Spleen (tissue), 11 donors: Measurements from ENCODE around the gene RNF41. TPM values are rescaled to one million over a fixed set of nuclear protein-coding genes. Genes with fewer than 3 reads are reported as not detected.

ENCODE experiments used
- DNase-seq: peaks from one replicate; pipeline ENCODE4 v3.0.0-alpha.2; 2020
- H3K27ac ChIP-seq, 8 donors: fragments of 200-600 bp; sonication (generic) in 7 of 8; 1 replicate in 4 of 8; 2 replicates in 4 of 8; pipeline versions ENCODE4 v1.5.0 to v1.8.0; 2016 to 2021; ENCODE audit warnings: inconsistent platforms in 4 of 8, mild to moderate bottlenecking in 4 of 8, moderate library complexity in 1 of 8
- H3K27me3 ChIP-seq, 7 donors: fragments of 200-600 bp; sonication (generic) in 6 of 7; replicated peaks in 1 of 7; 1 replicate in 4 of 7; 2 replicates in 3 of 7; pipeline versions ENCODE4 v1.5.0 to v1.8.0; 2016 to 2021; ENCODE audit warnings: inconsistent platforms in 3 of 7, mild to moderate bottlenecking in 1 of 7
- H3K36me3 ChIP-seq, 6 donors: fragments of 200-600 bp; sonication (generic) in 5 of 6; 1 replicate in 4 of 6; 2 replicates in 2 of 6; pipeline versions ENCODE4 v1.5.0 to v1.8.0; 2016 to 2021; ENCODE audit warnings: inconsistent platforms in 2 of 6
- H3K4me1 ChIP-seq, 6 donors: fragments of 200-600 bp; sonication (generic) in 5 of 6; 1 replicate in 3 of 6; 2 replicates in 3 of 6; pipeline versions ENCODE4 v1.5.0 to v1.8.0; 2016 to 2021; ENCODE audit warnings: inconsistent platforms in 3 of 6
- H3K4me3 ChIP-seq, 8 donors: fragments of 200-600 bp; sonication (generic) in 7 of 8; 1 replicate in 4 of 8; 2 replicates in 4 of 8; pipeline versions ENCODE4 v1.5.0 to v1.8.0; 2016 to 2021; ENCODE audit warnings: inconsistent platforms in 4 of 8, mild to moderate bottlenecking in 4 of 8, moderate library complexity in 2 of 8
- H3K9me3 ChIP-seq, 8 donors: fragments of 200-600 bp; sonication (generic) in 7 of 8; 1 replicate in 4 of 8; 2 replicates in 4 of 8; pipeline versions ENCODE4 v1.5.0 to v1.8.0; 2016 to 2021; ENCODE audit warnings: inconsistent platforms in 4 of 8
- POLR2A ChIP-seq, 3 donors: fragments of 450-650 bp; IDR thresholded peaks; one replicate each; pipeline ENCODE4 v1.5.1; 2017; ENCODE audit warnings: antibody characterized with exemption in 3 of 3, mild to moderate bottlenecking in 1 of 3
- POLR2AphosphoS5 ChIP-seq, 3 donors: sonication (generic); formaldehyde crosslinking; IDR thresholded peaks; one replicate each; pipeline ENCODE4 v1.5.1; 2017; ENCODE audit warnings: antibody characterized with exemption in 3 of 3
- WGBS, 5 donors: extraction: QIAGEN DNeasy Blood & Tissue Kit in 3 of 5; methylation state at CpG; one replicate each; pipeline versions ENCODE4 v1.1.5 to v1.1.7; 2013 to 2018; 5-methylcytosine and 5-hydroxymethylcytosine counted together
- intact Hi-C: fragments of 100-400 bp; cut with DNase I; formaldehyde crosslinking; loops from one replicate; pipeline ENCODE4 v1.15.0; 2023; ENCODE audit warnings: low total_unique reads
- polyA plus RNA-seq, 3 donors: library from polyadenylated mRNA; stranded (reverse); fragments of 200-250 nt; gene quantifications; one replicate each; pipeline ENCODE4 v1.2.1, GENCODE V29; 2013
- total RNA-seq, 7 donors: library from RNA; depleted of rRNA in 3 of 7; stranded (reverse); fragments of >200 nt in 3 of 7; fragmentation: NEBNext Ultra II Directional in 4 of 7; extraction: Animal tissue kit (Norgen Biotek cat#: 25700) in 4 of 7; gene quantifications; one replicate each; pipeline versions ENCODE4 v1.1.0 to v1.2.1, GENCODE V29; 2016 to 2021
- TF ChIP-seq, protein P1 (sequence below), 11 experiments: fragments of 200-600 bp in 7 of 11; fragments of 450-650 bp in 4 of 11; sonication (generic) in 4 of 11; IDR thresholded peaks in 8 of 11; conservative IDR thresholded peaks in 3 of 11; 1 replicate in 7 of 11; 2 replicates in 4 of 11; pipeline versions ENCODE4 v1.4.0 to v1.8.0; 2016 to 2021; ENCODE audit warnings: antibody characterized with exemption in 11 of 11, inconsistent platforms in 4 of 11, mild to moderate bottlenecking in 1 of 11
- donor health status: healthy with polysubstance abuse.
- donor health status: DM: no; HTN: no; CAD: no; lungs with moderate emphysema.
- donor health status: DM: no; HTN: no; CAD: no.
- donor health status: Bipolar disorder and iron deficiency.
- donor health status: healthy.
- donor health status: DM: no; HTN: no; CAD: no.
- donor health status: DM: yes; HTN: yes; CAD: no.

RNF41 gene
- total and polyA plus RNA-seq, 10 donors: 13.2 to 56.1 (median 45.0) TPM

DNA sequence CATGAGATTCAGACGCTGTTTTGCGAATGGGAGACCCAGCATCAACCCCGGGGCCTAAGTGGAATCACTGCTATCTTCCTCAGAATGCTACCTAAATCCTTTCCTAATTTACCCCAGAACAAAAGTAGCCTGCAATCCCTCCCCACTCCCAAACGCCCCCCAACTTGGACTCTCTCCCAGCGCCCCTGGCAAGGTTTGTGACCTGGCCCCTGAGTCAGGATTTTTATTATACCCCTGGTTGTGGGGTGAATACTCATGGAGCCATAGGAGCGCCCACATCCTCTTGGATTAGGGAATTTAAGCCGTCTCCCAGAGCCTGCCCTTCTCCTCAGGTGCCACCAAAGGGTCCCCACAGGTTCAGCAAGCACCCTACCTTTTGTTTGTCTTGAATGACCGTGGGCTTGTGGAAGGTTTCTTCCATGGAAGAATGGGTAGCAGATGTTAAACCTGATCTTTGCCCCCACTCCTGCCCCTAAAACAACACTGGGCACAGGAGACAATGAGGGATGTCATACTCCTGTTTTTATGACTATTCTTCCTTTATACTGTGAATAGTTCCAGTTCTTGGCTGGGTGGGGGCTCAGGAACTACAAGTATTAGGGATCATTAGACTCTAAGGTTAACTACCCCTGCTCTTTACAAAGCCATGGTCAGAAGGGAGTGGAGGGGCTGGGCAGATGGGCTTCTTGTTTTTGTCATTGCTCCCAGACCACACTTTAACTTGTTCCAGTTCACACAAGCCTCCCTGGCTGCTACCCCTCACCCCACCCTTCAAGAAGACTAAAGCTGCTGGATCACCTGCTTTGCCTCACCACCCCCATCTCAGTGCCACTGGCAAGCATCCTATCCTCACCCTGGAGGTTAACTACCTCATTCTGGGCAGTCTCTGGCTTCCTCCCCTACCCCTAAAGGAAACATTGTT, 68.7 kb downstream of the RNF41 start:
- DNase-seq: no peak
- Histone ChIP-seq H3K27ac (peak overlapping the region in 7 of 8 donors; percentile 97 to 98 (median 98)), H3K9me3 (no peaks in the 10 kb centered on the region), H3K4me3 (peak overlapping the region; percentile 52 to 86 (median 59)), H3K4me1 (peaks cover 12 to 59% (median 43%) of the 10 kb centered on the region in 6 donors), H3K36me3 (peaks cover 0 to 8% (median 0%) of the 10 kb centered on the region in 6 donors), H3K27me3 (no peaks in the 10 kb centered on the region)
- intact Hi-C loops: no loop called here
- TF ChIP-seq POLR2A (IDR thresholded peaks at IDR 0.05): no peak
- TF ChIP-seq, protein P1, sequence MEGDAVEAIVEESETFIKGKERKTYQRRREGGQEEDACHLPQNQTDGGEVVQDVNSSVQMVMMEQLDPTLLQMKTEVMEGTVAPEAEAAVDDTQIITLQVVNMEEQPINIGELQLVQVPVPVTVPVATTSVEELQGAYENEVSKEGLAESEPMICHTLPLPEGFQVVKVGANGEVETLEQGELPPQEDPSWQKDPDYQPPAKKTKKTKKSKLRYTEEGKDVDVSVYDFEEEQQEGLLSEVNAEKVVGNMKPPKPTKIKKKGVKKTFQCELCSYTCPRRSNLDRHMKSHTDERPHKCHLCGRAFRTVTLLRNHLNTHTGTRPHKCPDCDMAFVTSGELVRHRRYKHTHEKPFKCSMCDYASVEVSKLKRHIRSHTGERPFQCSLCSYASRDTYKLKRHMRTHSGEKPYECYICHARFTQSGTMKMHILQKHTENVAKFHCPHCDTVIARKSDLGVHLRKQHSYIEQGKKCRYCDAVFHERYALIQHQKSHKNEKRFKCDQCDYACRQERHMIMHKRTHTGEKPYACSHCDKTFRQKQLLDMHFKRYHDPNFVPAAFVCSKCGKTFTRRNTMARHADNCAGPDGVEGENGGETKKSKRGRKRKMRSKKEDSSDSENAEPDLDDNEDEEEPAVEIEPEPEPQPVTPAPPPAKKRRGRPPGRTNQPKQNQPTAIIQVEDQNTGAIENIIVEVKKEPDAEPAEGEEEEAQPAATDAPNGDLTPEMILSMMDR (IDR thresholded peaks at IDR 0.05 in 8 of 11, conservative IDR thresholded peaks at IDR 0.05 in 3 of 11): no peak
- TF ChIP-seq POLR2AphosphoS5 (IDR thresholded peaks at IDR 0.05): no peak
- 7 to 24% (median 15%) methylated on average over 8 of the region's 8 CpGs for WGBS, 5 donors

Other genes starting within 250 kb of the RNF41 start
- gene RAB5B, start 247.8 kb downstream of the RNF41 start, total RNA-seq: 100 to 1,000 TPM in 1 of 7 donors, 10 to 100 TPM in 6; 70.5 to 101 (median 94.4) TPM
- gene RAB5B, start 247.8 kb downstream of the RNF41 start, polyA plus RNA-seq: 10 to 100 TPM; 30.9 to 48.4 (median 35.1) TPM
- gene SUOX, start 224.6 kb downstream of the RNF41 start, total RNA-seq: 10 to 100 TPM; 13.1 to 29.1 (median 19.8) TPM
- gene SUOX, start 224.6 kb downstream of the RNF41 start, polyA plus RNA-seq: 1 to 10 TPM; 6.0 to 8.1 (median 6.1) TPM
- gene IKZF4, start 200.9 kb downstream of the RNF41 start, total RNA-seq: 1 to 10 TPM; 3.1 to 9.3 (median 6.2) TPM
- gene IKZF4, start 200.9 kb downstream of the RNF41 start, polyA plus RNA-seq: 1 to 10 TPM in 2 of 3 donors, under 1 TPM in 1; 0.80 to 1.6 (median 1.4) TPM
- 100 to 1,000 TPM in 3 of 7 donors, 10 to 100 TPM in 4; 15.3 to 674 (median 76.8) TPM for gene RPS26, start 180.0 kb downstream of the RNF41 start, total RNA-seq
- 1,000 to 10,000 TPM; 1,592 to 2,958 (median 1,751) TPM for gene RPS26, start 180.0 kb downstream of the RNF41 start, polyA plus RNA-seq
- 1 to 10 TPM in 1 of 7 donors, under 1 TPM in 3, not detected in 3; 0.47 to 1.4 (median 0.72) TPM for gene ERBB3, start 141.8 kb downstream of the RNF41 start, total RNA-seq
- gene ERBB3, start 141.8 kb downstream of the RNF41 start, polyA plus RNA-seq: 1 to 10 TPM in 1 of 3 donors, under 1 TPM in 2; 0.17 to 2.0 (median 0.23) TPM
- gene PA2G4, start 117.4 kb downstream of the RNF41 start, total RNA-seq: 10 to 100 TPM; 70.5 to 92.8 (median 78.0) TPM
- 10 to 100 TPM; 52.8 to 74.1 (median 71.0) TPM for gene PA2G4, start 117.4 kb downstream of the RNF41 start, polyA plus RNA-seq
- gene RPL41, start 105.3 kb downstream of the RNF41 start, total RNA-seq: 1,000 to 10,000 TPM; 2,138 to 3,021 (median 2,534) TPM
- gene RPL41, start 105.3 kb downstream of the RNF41 start, polyA plus RNA-seq: 1,000 to 10,000 TPM; 7,053 to 9,352 (median 7,491) TPM
- 10 to 100 TPM in 4 of 7 donors, 1 to 10 TPM in 3; 7.4 to 13.6 (median 10.5) TPM for gene ZC3H10, start 103.7 kb downstream of the RNF41 start, total RNA-seq
- gene ZC3H10, start 103.7 kb downstream of the RNF41 start, polyA plus RNA-seq: 1 to 10 TPM; 1.5 to 4.0 (median 2.5) TPM
- gene ESYT1, start 93.7 kb downstream of the RNF41 start, total RNA-seq: 100 to 1,000 TPM in 6 of 7 donors, 10 to 100 TPM in 1; 89.0 to 112 (median 107) TPM
- 10 to 100 TPM; 20.2 to 39.8 (median 33.2) TPM for gene ESYT1, start 93.7 kb downstream of the RNF41 start, polyA plus RNA-seq
- 100 to 1,000 TPM in 1 of 7 donors, 10 to 100 TPM in 6; 17.1 to 101 (median 35.7) TPM for gene MYL6B, start 69.3 kb downstream of the RNF41 start, total RNA-seq
- gene MYL6B, start 69.3 kb downstream of the RNF41 start, polyA plus RNA-seq: 10 to 100 TPM; 50.1 to 69.1 (median 57.0) TPM
- 1,000 to 10,000 TPM; 1,063 to 1,656 (median 1,218) TPM for gene MYL6, start 63.6 kb downstream of the RNF41 start, total RNA-seq
- gene MYL6, start 63.6 kb downstream of the RNF41 start, polyA plus RNA-seq: 1,000 to 10,000 TPM; 1,480 to 3,098 (median 2,131) TPM
- gene SMARCC2, start 32.4 kb downstream of the RNF41 start, total RNA-seq: 100 to 1,000 TPM in 4 of 7 donors, 10 to 100 TPM in 3; 73.7 to 121 (median 101) TPM
- gene SMARCC2, start 32.4 kb downstream of the RNF41 start, polyA plus RNA-seq: 10 to 100 TPM in 1 of 3 donors, 1 to 10 TPM in 2; 8.5 to 24.7 (median 9.4) TPM
- 10 to 100 TPM; 13.4 to 21.3 (median 18.4) TPM for gene NABP2, start 2.4 kb upstream of the RNF41 start, total RNA-seq
- gene NABP2, start 2.4 kb upstream of the RNF41 start, polyA plus RNA-seq: 10 to 100 TPM; 19.7 to 24.6 (median 23.1) TPM
- gene SLC39A5, start 8.1 kb upstream of the RNF41 start, total RNA-seq: 1 to 10 TPM in 1 of 7 donors, under 1 TPM in 2, not detected in 4; 0.44 to 1.3 (median 0.92) TPM
- gene SLC39A5, start 8.1 kb upstream of the RNF41 start, polyA plus RNA-seq: under 1 TPM; 0.18 to 0.63 (median 0.22) TPM
- gene ANKRD52, start 36.5 kb upstream of the RNF41 start, total RNA-seq: 10 to 100 TPM; 16.6 to 35.2 (median 27.5) TPM
- gene ANKRD52, start 36.5 kb upstream of the RNF41 start, polyA plus RNA-seq: 1 to 10 TPM; 2.2 to 9.5 (median 2.8) TPM
- gene COQ10A, start 45.0 kb upstream of the RNF41 start, total RNA-seq: 10 to 100 TPM; 13.9 to 37.3 (median 19.6) TPM
- 10 to 100 TPM; 18.7 to 32.7 (median 21.9) TPM for gene COQ10A, start 45.0 kb upstream of the RNF41 start, polyA plus RNA-seq
- 100 to 1,000 TPM; 115 to 141 (median 132) TPM for gene CS, start 78.4 kb upstream of the RNF41 start, total RNA-seq
- gene CS, start 78.4 kb upstream of the RNF41 start, polyA plus RNA-seq: 10 to 100 TPM; 35.6 to 45.8 (median 36.6) TPM
- gene CNPY2, start 94.1 kb upstream of the RNF41 start, total RNA-seq: 10 to 100 TPM; 63.0 to 79.7 (median 71.9) TPM
- 10 to 100 TPM; 81.9 to 86.9 (median 86.7) TPM for gene CNPY2, start 94.1 kb upstream of the RNF41 start, polyA plus RNA-seq
- gene PAN2, start 112.1 kb upstream of the RNF41 start, total RNA-seq: 100 to 1,000 TPM in 4 of 7 donors, 10 to 100 TPM in 3; 47.4 to 132 (median 100) TPM
- gene PAN2, start 112.1 kb upstream of the RNF41 start, polyA plus RNA-seq: 10 to 100 TPM; 34.8 to 56.5 (median 54.4) TPM
- 1 to 10 TPM; 1.1 to 4.5 (median 2.0) TPM for gene IL23A, start 117.0 kb upstream of the RNF41 start, total RNA-seq
- gene IL23A, start 117.0 kb upstream of the RNF41 start, polyA plus RNA-seq: 1 to 10 TPM; 1.8 to 4.0 (median 3.6) TPM
- gene STAT2, start 138.2 kb upstream of the RNF41 start, total RNA-seq: 100 to 1,000 TPM; 219 to 262 (median 233) TPM
- gene STAT2, start 138.2 kb upstream of the RNF41 start, polyA plus RNA-seq: 10 to 100 TPM; 41.5 to 89.7 (median 71.7) TPM
- gene APOF, start 140.9 kb upstream of the RNF41 start, total RNA-seq: not detected
- gene APOF, start 140.9 kb upstream of the RNF41 start, polyA plus RNA-seq: not detected
- 10 to 100 TPM in 6 of 7 donors, 1 to 10 TPM in 1; 9.9 to 17.7 (median 13.3) TPM for gene TIMELESS, start 227.5 kb upstream of the RNF41 start, total RNA-seq
- 10 to 100 TPM; 10.0 to 10.7 (median 10.5) TPM for gene TIMELESS, start 227.5 kb upstream of the RNF41 start, polyA plus RNA-seq
- under 1 TPM in 1 of 7 donors, not detected in 6; 0.52 TPM for gene MIP, start 232.7 kb upstream of the RNF41 start, total RNA-seq
- gene MIP, start 232.7 kb upstream of the RNF41 start, polyA plus RNA-seq: under 1 TPM in 2 of 3 donors, not detected in 1; 0.07 to 0.14 TPM
- gene SPRYD4, start 246.7 kb upstream of the RNF41 start, total RNA-seq: 1 to 10 TPM; 2.8 to 4.9 (median 4.2) TPM
- 1 to 10 TPM; 1.4 to 2.5 (median 1.8) TPM for gene SPRYD4, start 246.7 kb upstream of the RNF41 start, polyA plus RNA-seq